Smooth muscle cell of bladder (primary cell): ENCODE measurements around the gene DNAI4. TPM values are rescaled to one million over a fixed set of nuclear protein-coding genes. Genes with fewer than 3 reads are reported as not detected.

Source experiments
- total RNA-seq: library from RNA; depleted of rRNA; stranded (reverse); fragments of >200 nt; gene quantifications from 2 replicates; pipeline ENCODE4 v1.2.3, GENCODE V29; 2014

Gene DNAI4, protein sequence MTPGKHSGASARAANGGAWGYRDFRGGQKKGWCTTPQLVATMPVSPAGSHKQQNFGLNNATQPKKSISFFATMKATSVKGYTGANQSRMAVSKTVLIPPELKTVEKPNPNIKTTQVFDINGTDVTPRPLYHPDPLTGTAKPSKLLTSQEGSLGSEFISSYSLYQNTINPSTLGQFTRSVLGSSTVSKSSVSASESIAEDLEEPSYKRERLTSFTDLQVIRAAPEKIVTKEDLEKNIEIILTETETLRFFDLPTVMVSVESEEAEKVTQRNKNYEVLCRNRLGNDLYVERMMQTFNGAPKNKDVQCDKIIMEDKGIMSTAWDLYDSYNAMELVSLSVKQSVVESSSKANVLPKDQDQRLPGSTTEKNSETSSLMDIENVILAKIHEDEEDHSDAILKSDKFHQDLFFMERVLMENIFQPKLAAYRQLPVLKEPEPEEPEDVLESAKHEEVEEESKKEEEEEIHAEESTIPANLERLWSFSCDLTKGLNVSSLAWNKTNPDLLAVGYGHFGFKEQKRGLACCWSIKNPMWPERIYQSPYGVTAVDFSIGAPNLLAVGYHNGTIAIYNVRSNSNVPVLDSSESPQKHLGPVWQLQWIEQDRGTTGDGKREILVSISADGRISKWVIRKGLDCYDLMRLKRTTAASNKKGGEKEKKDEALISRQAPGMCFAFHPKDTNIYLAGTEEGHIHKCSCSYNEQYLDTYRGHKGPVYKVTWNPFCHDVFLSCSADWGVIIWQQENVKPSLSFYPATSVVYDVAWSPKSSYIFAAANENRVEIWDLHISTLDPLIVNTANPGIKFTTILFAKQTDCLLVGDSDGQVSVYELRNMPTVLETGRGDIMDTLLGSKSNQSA
- total RNA-seq, result 5.5 and 11.8 TPM in 2 replicates

GRCh38 chr1:66924756-66925557 lies at the start of gene DNAI4, which contains the start of gene MIER1:
Gene DNAI4, minus strand, starts transcription at chr1:66924856. Its CDS starts 25 bp downstream, at chr1:66924831.
Gene MIER1, plus strand, starts transcription at chr1:66924990. Its CDS starts 39 bp downstream, at chr1:66925029.

Other genes starting within 250 kb of the DNAI4 start
- gene DYNLT5, start 172.4 kb downstream of the DNAI4 start, total RNA-seq, result 0.71 and 0.74 TPM in 2 replicates
- not detected in 2 replicates for gene INSL5, start 123.6 kb downstream of the DNAI4 start, total RNA-seq
- gene MIER1, start 134 bp upstream of the DNAI4 start, total RNA-seq, result 21.9 and 27.0 TPM in 2 replicates
- gene SLC35D1, start 129.3 kb upstream of the DNAI4 start, total RNA-seq, result 17.7 and 18.1 TPM in 2 replicates
- gene C1orf141, start 210.1 kb upstream of the DNAI4 start, total RNA-seq, result not detected in 2 replicates
- under 0.01 TPM in 1 of 2 replicates, not detected in the other for gene IL23R, start 241.6 kb upstream of the DNAI4 start, total RNA-seq